HG02678 (cell line): ENCODE data around the gene C2.
"Not testable (repeated sequence)": the region's sequence is repeated elsewhere in the genome, so short reads cannot be mapped to it uniquely, and the experiment has no call there.

ENCODE experiments used
- ATAC-seq: cut with Tn5 transposase; IDR thresholded peaks from one replicate; pipeline ENCODE4 v1.9.1; 2021; ENCODE audit warnings: mild to moderate bottlenecking, moderate library complexity; ENCODE audit not compliant: unreplicated experiment

The C2 gene

DNA sequence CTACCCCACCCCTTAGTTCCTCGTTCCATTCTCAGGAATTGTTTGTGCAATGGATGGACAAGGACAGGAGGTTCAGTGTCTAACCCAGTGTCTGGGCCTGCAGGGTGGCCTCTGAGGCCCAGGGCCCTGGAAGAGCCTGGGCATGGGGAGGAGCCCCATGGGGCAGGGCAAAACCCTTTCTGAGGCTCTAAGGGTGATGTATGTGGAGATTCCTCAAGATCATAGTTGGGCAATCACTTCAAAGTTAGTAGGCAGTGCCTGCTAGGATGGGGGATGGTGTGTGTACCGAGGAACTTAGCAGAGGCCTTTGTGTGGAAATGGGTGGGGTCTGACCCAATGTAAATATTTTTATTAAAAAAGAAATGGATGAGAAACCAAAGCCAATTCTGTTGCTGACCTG is 6.7 kb upstream of the C2 start:
- no peak for ATAC-seq

DNA sequence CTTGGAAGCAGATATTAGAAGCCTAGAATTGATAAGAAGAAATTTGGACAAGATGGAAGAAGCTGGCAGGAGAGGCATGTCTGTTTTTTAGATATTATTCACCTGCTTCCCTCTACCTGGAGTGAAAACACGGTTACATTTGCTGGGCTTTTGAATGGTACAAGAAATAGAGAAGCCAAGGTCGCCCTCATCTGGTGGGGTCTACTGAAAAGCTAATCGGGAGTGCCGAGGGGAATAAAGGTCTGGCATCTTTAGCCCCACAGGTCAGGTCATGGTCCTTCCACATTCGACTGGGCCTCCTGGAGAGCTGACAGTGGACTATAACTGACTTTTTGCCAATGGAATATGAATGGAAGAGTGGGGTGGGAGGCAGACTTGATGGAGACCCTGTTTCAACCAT is 4.6 kb upstream of the C2 start:
- no peak for ATAC-seq

DNA sequence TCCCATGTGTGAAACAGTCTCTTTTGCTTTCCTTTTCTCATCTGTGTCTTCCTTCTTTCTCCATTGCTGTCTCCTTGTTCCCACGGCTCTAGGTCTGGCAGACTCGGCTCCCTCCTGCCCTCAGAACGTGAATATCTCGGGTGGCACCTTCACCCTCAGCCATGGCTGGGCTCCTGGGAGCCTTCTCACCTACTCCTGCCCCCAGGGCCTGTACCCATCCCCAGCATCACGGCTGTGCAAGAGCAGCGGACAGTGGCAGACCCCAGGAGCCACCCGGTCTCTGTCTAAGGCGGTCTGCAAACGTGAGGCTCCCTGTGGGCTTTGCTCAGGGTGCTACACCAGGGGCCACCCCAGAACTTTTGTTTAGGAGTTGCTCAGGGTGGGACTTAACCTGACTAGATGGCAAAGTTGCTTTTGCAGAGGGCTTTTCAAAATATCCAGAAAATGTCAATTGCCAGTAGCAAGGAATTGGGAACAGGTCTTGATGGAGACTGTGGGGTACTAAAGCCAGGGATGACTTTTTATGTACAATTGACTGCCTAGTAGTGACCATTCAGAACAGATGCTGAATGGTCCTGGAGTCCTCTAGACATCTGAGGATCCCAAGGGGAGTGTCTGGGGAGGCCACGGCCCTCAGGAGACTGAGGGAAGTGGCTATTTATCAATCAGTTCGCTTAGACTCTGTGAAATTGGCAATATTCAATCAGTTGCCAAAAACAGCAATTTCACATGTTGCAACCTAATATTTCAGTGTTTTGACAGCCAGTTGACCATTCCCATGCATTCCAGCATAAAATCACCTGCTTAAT is 550 bp downstream of the C2 start:
- ATAC-seq: no peak

- no peak for ATAC-seq
Measured at GRCh38 chr6:31928672-31928939, 1.1 kb downstream of the C2 start.

GRCh38 chr6:31930962-31931361 is 3.4 kb downstream of the C2 start:
- no peak for ATAC-seq

DNA sequence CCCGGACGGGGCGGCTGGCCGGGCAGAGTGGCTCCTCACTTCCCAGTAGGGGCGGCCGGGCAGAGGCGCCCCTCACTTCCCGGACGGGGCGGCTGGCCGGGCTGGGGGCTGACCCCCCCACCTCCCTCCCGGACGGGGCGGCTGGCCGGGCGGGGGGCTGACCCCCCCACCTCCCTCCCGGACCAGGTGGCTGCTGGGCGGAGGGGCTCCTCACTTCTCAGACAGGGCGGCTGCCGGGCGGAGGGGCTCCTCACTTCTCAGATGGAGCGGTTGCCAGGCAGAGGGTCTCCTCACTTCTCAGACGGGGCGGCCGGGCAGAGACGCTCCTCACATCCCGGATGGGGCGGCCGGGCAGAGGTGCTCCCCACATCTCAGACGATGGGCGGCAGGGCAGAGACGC is 4.6 kb downstream of the C2 start:
- ATAC-seq: not testable (repeated sequence)

- ATAC-seq: no peak
Measured at GRCh38 chr6:31933537-31933936, 6.0 kb downstream of the C2 start.

DNA sequence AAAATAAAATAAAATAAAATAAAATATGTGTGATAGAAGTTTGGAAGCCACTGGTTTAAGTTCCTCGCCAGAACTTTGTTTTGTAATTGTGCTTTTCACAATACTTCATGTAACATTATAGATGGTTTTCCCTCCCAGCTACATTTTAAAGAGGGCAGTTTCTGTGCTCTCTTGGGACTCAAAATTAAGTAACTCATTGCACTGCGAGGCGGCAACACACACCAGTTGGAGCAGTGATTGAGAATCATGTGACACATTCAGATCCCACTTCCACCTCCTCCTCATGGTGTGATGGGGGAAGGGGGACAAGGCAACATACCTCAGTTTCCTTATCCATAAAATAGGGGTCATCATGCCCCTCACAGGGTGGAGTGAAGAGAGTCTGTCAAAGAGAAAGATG is 7.5 kb downstream of the C2 start:
- no peak for ATAC-seq

GRCh38 chr6:31935823-31936222 is 8.3 kb downstream of the C2 start:
- no peak for ATAC-seq

GRCh38 chr6:31940256-31940664 is 12.7 kb downstream of the C2 start:
- ATAC-seq: no peak

GRCh38 chr6:31943742-31944141 is 16.2 kb downstream of the C2 start:
- no peak for ATAC-seq

DNA sequence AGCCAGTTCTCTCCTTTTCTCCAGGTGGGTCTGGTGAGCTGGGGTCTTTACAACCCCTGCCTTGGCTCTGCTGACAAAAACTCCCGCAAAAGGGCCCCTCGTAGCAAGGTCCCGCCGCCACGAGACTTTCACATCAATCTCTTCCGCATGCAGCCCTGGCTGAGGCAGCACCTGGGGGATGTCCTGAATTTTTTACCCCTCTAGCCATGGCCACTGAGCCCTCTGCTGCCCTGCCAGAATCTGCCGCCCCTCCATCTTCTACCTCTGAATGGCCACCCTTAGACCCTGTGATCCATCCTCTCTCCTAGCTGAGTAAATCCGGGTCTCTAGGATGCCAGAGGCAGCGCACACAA is 17.6 kb downstream of the C2 start:
- no peak for ATAC-seq

- ATAC-seq: no peak
Measured at GRCh38 chr6:31945507-31946369, 18.2 kb downstream of the C2 start, which contains the start of gene CFB. Gene CFB, plus strand, starts transcription at chr6:31946095. Its CDS starts 127 bp downstream, at chr6:31946222.

DNA sequence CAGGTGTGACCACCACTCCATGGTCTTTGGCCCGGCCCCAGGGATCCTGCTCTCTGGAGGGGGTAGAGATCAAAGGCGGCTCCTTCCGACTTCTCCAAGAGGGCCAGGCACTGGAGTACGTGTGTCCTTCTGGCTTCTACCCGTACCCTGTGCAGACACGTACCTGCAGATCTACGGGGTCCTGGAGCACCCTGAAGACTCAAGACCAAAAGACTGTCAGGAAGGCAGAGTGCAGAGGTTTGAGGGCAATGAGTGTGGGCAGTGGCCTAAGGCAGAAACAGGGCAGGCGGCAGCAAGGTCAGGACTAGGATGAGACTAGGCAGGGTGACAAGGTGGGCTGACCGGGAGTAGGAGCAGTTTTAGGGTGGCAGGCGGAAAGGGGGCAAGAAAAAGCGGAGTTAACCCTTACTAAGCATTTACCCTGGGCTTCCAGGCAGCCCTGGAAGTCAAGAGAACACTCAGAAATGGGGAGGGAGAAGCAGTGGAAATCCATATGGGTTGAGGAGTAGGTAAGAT is 18.9 kb downstream of the C2 start:
- ATAC-seq: no peak

- ATAC-seq: no peak
Measured at GRCh38 chr6:31947070-31947675, 19.7 kb downstream of the C2 start.

DNA sequence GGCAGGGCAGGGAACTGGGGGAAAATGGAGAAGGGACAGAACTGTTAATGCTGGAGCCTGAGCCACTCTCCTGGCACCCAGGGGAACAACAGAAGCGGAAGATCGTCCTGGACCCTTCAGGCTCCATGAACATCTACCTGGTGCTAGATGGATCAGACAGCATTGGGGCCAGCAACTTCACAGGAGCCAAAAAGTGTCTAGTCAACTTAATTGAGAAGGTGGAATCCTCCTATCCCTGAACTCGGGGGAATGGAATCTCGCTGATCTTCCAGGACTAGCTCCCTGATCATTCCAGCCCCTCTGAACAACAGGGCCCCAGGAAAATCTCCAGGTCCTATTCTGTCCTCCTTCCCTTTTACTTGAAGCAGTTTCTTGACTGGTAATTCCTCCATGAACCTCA is 20.3 kb downstream of the C2 start:
- no peak for ATAC-seq

DNA sequence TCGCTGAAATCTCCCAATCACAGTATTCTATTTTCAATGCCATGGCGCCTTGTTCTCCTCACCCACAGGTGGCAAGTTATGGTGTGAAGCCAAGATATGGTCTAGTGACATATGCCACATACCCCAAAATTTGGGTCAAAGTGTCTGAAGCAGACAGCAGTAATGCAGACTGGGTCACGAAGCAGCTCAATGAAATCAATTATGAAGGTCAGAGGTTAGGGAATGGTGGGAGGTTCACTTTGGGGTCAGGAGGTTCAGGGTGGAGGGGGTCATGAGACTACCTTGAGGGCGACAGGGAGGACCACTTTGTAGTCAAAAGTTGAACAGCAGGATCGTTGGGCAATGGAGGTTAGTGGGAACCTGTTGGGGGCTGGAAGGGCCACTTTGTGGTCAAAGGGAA is 20.8 kb downstream of the C2 start:
- no peak for ATAC-seq

DNA sequence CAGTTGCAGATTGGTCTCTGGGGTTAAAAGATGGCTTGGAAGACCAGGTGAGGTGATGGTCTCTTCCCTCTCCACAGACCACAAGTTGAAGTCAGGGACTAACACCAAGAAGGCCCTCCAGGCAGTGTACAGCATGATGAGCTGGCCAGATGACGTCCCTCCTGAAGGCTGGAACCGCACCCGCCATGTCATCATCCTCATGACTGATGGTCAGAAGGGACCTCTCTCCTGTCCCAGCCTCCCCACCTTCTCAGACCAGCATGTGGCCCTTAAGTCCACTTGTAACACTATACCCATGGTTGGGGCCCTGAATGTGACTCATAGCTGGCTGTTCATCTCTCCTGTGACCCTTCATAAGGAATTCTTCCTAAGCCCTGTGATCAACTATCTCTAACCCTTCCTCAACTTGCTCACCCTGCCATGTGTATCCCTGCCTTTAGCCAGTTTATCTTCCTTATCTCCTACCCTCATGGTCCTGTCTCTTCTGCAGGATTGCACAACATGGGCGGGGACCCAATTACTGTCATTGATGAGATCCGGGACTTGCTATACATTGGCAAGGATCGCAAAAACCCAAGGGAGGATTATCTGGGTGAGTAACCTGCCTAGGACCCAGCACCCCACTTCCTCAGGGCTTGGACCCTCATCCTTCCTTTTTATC is 21.4 kb downstream of the C2 start:
- ATAC-seq: no peak

GRCh38 chr6:31949926-31950548 is 22.5 kb downstream of the C2 start:
- no peak for ATAC-seq

DNA sequence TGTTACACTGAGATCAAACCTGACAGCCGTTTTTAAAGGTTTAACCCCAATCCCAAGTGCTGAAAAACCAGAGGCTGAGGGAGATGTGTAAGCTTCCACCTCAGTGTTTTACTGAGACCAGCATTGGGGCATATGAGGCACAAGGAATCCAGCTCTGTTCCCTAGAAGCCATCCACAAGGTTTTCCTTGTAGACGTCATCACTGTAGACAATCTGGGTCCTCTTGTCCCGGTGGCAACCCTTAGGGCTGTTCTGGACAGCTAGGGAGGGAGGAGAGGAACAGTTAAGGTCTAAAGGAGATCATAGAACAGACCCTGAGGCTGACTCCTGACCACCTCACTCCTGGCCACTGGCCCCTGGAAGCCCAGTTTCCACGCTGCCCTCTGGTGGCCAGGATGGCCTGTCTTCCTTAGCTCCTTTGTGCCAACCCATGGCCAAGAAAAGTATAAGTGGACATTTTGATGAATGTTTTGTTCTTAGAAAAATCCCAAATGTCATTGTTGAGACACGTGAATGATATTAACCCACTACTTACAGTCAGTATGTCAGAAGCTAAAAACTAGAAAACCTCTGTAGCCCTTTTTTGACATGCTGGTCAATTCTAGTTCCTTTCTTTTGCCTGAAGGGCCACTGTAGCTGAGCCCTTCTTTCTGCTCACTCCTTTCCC is 24.8 kb downstream of the C2 start:
- ATAC-seq: no peak
